HCT116 (cell line): ENCODE data around the gene VSTM2B.

Source experiments
- CEBPB ChIP-seq: IDR thresholded peaks from 2 replicates; pipeline ENCODE4 v1.6.1; 2012; ENCODE audit warnings: low read depth
- EZH2 ChIP-seq: fragments of 200-600 bp; sonication (generic); IDR thresholded peaks from 2 replicates; pipeline ENCODE4 v1.6.1; 2017; ENCODE audit warnings: antibody characterized with exemption, mixed run types
- EZH2phosphoT487 ChIP-seq: fragments of 200-600 bp; IDR thresholded peaks from 2 replicates; pipeline ENCODE4 v1.6.1; 2018; ENCODE audit warnings: antibody characterized with exemption, borderline replicate concordance
- MAX ChIP-seq: IDR thresholded peaks from 2 replicates; pipeline ENCODE4 v1.6.1; 2012
- POLR2A ChIP-seq: IDR thresholded peaks from 2 replicates; pipeline ENCODE4 v1.7.0; 2011; ENCODE audit warnings: borderline replicate concordance; ENCODE audit not compliant: insufficient read depth, insufficient read length; ENCODE audit errors: extremely low read depth
- POLR2AphosphoS5 ChIP-seq: IDR thresholded peaks from 2 replicates; pipeline ENCODE4 v1.6.1; 2011; ENCODE audit warnings: mild to moderate bottlenecking, low read depth, low read length, moderate library complexity
- SIN3A ChIP-seq: IDR thresholded peaks from 2 replicates; pipeline ENCODE4 v1.6.1; 2012; ENCODE audit warnings: low read depth
- SP1 ChIP-seq: IDR thresholded peaks from 2 replicates; pipeline ENCODE4 v1.6.1; 2012; ENCODE audit warnings: low read depth
- YY1 ChIP-seq: IDR thresholded peaks from 2 replicates; pipeline ENCODE4 v1.6.1; 2011; ENCODE audit warnings: low read length, low read depth, moderate library complexity, mild to moderate bottlenecking; ENCODE audit not compliant: insufficient replicate concordance; ENCODE audit errors: extremely low read depth
- ZFX ChIP-seq: fragments of 450-650 bp; IDR thresholded peaks from 2 replicates; pipeline ENCODE4 v1.6.1; 2017
- TF ChIP-seq, protein P1 (sequence below), 3 experiments: fragments of 200-600 bp in 1 of 3; sonication (generic) in 1 of 3; IDR thresholded peaks in 2 of 3; conservative IDR thresholded peaks in 1 of 3; 2 replicates each; pipeline ENCODE4 v1.5.1; 2012 to 2017; ENCODE audit warnings: low read depth in 2 of 3, low read length in 2 of 3, antibody characterized with exemption in 1 of 3, borderline replicate concordance in 1 of 3, control low read depth in 1 of 3, mild to moderate bottlenecking in 1 of 3, mixed read lengths in 1 of 3, mixed run types in 1 of 3, moderate library complexity in 1 of 3; ENCODE audit not compliant: insufficient read depth in 1 of 3

GRCh38 chr19:29530540-29531457 lies 5.0 kb downstream of the VSTM2B start:
- TF ChIP-seq EZH2 (no peak), SIN3A (no peak), MAX (no peak), CEBPB (no peak), POLR2AphosphoS5 (no peak), POLR2A (no peak), EZH2phosphoT487 (no peak), YY1 (no peak), ZFX (no peak), SP1 (no peak)
- TF ChIP-seq, protein P1, sequence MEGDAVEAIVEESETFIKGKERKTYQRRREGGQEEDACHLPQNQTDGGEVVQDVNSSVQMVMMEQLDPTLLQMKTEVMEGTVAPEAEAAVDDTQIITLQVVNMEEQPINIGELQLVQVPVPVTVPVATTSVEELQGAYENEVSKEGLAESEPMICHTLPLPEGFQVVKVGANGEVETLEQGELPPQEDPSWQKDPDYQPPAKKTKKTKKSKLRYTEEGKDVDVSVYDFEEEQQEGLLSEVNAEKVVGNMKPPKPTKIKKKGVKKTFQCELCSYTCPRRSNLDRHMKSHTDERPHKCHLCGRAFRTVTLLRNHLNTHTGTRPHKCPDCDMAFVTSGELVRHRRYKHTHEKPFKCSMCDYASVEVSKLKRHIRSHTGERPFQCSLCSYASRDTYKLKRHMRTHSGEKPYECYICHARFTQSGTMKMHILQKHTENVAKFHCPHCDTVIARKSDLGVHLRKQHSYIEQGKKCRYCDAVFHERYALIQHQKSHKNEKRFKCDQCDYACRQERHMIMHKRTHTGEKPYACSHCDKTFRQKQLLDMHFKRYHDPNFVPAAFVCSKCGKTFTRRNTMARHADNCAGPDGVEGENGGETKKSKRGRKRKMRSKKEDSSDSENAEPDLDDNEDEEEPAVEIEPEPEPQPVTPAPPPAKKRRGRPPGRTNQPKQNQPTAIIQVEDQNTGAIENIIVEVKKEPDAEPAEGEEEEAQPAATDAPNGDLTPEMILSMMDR (IDR thresholded peaks at IDR 0.05 in 2 of 3, conservative IDR thresholded peaks at IDR 0.05 in 1 of 3; ENCODE audit: borderline replicate concordance in 1 of 3, insufficient read depth in 1 of 3, low read depth in 2 of 3, low read length in 2 of 3): no peak
